Measurements from ENCODE around the gene LRRC7.

Gene LRRC7

GRCh38 chr1:70003211-70003908 lies 435.6 kb downstream of the LRRC7 start:
- TF ChIP-seq CTCF (IDR thresholded peaks at IDR 0.05; ENCODE audit: low read depth, low read length, missing control alignments), result no peak
- H3K4me3 ChIP-seq (ENCODE audit: low read depth, low read length), result no peak overlapping the region
- DNase-seq (ENCODE audit: low read depth), result no peak

- TF ChIP-seq CTCF (IDR thresholded peaks at IDR 0.05; ENCODE audit: low read depth, low read length, missing control alignments), result no peak
Measured at GRCh38 chr1:70005386-70006034, 437.8 kb downstream of the LRRC7 start.

GRCh38 chr1:70008660-70009059 lies 440.9 kb downstream of the LRRC7 start:
- no peak overlapping the region for H3K4me3 ChIP-seq (ENCODE audit: low read depth, low read length)
- TF ChIP-seq CTCF (IDR thresholded peaks at IDR 0.05; ENCODE audit: low read depth, low read length, missing control alignments), result no peak
- no peak for DNase-seq (ENCODE audit: low read depth)

More at GRCh38 chr1:70005386-70006034, 437.8 kb downstream of the LRRC7 start:
- DNase-seq (ENCODE audit: low read depth), result no peak
- no peak overlapping the region for H3K4me3 ChIP-seq (ENCODE audit: low read depth, low read length)

GRCh38 chr1:70017770-70018169 lies 450.0 kb downstream of the LRRC7 start:
- no peak overlapping the region for H3K4me3 ChIP-seq (ENCODE audit: low read depth, low read length)
- TF ChIP-seq CTCF (IDR thresholded peaks at IDR 0.05; ENCODE audit: low read depth, low read length, missing control alignments), result no peak
- DNase-seq (ENCODE audit: low read depth), result no peak

- DNase-seq (ENCODE audit: low read depth), result no peak
- no peak overlapping the region for H3K4me3 ChIP-seq (ENCODE audit: low read depth, low read length)
- no peak for TF ChIP-seq CTCF (IDR thresholded peaks at IDR 0.05; ENCODE audit: low read depth, low read length, missing control alignments)
Measured at GRCh38 chr1:70024272-70024671, 456.6 kb downstream of the LRRC7 start.

GRCh38 chr1:70025052-70025451 lies 457.3 kb downstream of the LRRC7 start:
- TF ChIP-seq CTCF (IDR thresholded peaks at IDR 0.05; ENCODE audit: low read depth, low read length, missing control alignments), result no peak
- DNase-seq (ENCODE audit: low read depth), result no peak
- no peak overlapping the region for H3K4me3 ChIP-seq (ENCODE audit: low read depth, low read length)

GRCh38 chr1:70025846-70026245 lies 458.1 kb downstream of the LRRC7 start:
- no peak for TF ChIP-seq CTCF (IDR thresholded peaks at IDR 0.05; ENCODE audit: low read depth, low read length, missing control alignments)
- no peak overlapping the region for H3K4me3 ChIP-seq (ENCODE audit: low read depth, low read length)
- no peak for DNase-seq (ENCODE audit: low read depth)
